Measurements from ENCODE around the gene RCBTB1.

Gene RCBTB1

DNA sequence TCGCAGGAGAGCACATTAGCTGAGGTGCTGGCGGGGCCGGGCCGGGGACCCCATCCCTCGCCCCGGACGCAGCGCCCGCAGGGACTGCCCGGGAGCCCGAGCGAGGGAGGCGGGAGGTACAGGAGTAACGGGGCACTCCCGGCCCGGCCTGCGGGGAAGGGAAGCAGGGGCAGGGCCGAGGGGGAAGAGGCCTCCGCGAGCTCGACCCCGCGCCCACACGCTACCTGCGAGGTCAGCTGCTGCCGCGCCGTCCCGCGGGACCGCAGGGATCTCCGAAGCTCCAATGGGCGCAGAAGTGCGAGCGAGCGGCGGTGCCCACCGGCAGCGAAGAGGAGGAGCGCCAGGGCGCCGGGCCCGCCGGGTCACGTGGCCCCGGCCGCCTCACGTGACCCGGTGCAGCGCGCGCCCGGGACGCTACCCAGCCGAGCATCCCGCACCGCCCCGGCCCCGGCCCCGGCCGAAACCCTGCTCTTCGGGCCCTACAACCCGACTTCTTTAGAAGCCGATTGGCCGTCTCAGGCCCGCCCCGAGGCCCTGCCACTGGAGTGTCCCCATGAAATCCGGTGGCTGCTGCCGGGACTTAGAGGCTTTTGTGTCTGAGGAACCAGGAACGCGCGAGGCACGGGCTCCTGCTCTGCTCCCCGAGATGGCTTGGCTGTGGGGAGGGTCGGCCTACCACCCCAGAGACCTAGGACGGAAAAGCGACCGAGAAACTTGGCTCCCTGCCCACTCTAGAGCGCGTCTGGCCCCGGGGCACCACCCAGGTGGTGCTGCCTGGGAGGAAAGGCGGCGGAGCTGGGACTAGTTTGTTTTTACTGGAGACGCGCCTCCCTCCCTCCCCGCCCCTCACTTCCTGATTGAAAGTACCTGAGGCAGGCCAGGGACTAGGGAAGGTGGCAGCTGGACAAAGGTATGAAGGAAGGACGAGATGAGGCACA lies at the start of gene RCBTB1:
Gene RCBTB1 (minus strand): TSS at position 339 of the 938 bp plus-strand sequence. CDS start 18,279 bp downstream, outside the sequence.
- ATAC-seq (replicated peaks; ENCODE audit: extremely low read depth, poor library complexity, severe bottlenecking) = peak; percentile 96
- Mint-ChIP-seq H3K27me3 (no peaks in the 10 kb centered on the region), H3K4me3 (peak within 1 kb of the TSS; percentile 95), H3K36me3 (ENCODE audit: insufficient read depth) (peaks cover 5% of the 10 kb centered on the region), H3K4me1 (peaks cover 33% of the 10 kb centered on the region), H3K9me3 (no peaks in the 10 kb centered on the region), H3K27ac (ENCODE audit: low read depth) (peak within 1 kb of the TSS; percentile 86)
- DNase-seq (ENCODE audit: low spot score in 2 of 2) = peak; percentile 42 to 50

DNA sequence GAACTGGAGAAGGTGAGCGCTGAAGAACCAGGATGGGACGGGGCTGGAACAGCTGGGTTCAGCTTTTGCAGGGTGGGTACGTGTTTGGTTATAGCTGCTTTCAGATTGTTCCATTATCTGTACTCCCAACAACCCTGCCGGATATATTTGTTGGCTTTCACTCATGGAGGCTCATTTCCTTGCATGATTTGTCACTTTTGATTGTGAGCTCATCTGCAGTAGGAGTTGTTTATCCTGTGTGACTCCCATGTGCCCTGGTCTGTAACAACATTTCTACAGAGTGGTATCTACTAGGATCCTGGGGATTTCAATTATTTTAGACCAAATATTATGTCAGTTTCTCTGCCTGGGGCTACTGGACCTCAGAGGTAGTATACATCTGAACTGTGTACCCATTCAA lies 48.4 kb upstream of the RCBTB1 start:
- Mint-ChIP-seq H3K36me3 (ENCODE audit: insufficient read depth) (peaks cover 8% of the 10 kb centered on the region), H3K4me1 (peaks cover 23% of the 10 kb centered on the region), H3K27ac (ENCODE audit: low read depth) (no peak overlapping the region), H3K4me3 (no peak overlapping the region), H3K9me3 (no peaks in the 10 kb centered on the region), H3K27me3 (no peaks in the 10 kb centered on the region)
- DNase-seq (ENCODE audit: low spot score in 2 of 2) (no peak), ATAC-seq (replicated peaks; ENCODE audit: extremely low read depth, poor library complexity, severe bottlenecking) (no peak)

DNA sequence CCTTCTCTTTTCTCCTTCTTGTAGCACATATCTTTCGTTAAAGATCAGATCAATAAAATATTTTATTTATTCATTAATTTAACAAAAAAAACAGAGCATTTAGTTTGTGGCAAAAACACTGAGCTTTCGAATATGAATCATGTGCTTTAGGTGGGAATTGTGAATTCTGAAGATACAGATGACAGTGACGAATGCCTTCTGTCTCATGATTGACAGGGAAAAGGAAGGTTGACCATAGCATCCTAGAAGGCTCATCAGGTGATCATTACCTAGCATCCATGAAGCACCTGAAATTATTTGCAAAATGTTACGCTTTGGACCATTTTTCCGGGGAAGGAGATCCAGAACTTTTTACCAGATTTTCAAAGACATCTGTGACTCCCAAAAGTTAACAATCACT lies 46.8 kb upstream of the RCBTB1 start:
- Mint-ChIP-seq H3K36me3 (ENCODE audit: insufficient read depth) (peaks cover 8% of the 10 kb centered on the region), H3K4me3 (no peak overlapping the region), H3K9me3 (no peaks in the 10 kb centered on the region), H3K27ac (ENCODE audit: low read depth) (no peak overlapping the region), H3K4me1 (peaks cover 31% of the 10 kb centered on the region), H3K27me3 (no peaks in the 10 kb centered on the region)
- no peak for ATAC-seq (replicated peaks; ENCODE audit: extremely low read depth, poor library complexity, severe bottlenecking)
- no peak for DNase-seq (ENCODE audit: low spot score in 2 of 2)

DNA sequence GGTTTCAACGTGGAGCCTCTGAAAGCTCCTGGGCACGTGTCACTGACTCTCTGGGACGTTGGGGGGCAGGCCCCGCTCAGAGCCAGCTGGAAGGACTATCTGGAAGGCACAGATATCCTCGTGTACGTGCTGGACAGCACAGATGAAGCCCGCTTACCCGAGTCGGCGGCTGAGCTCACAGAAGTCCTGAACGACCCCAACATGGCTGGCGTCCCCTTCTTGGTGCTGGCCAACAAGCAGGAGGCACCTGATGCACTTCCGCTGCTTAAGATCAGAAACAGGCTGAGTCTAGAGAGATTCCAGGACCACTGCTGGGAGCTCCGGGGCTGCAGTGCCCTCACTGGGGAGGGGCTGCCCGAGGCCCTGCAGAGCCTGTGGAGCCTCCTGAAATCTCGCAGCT lies 45.2 kb upstream of the RCBTB1 start:
- Mint-ChIP-seq H3K9me3 (no peaks in the 10 kb centered on the region), H3K4me1 (peaks cover 21% of the 10 kb centered on the region), H3K27me3 (no peaks in the 10 kb centered on the region), H3K27ac (ENCODE audit: low read depth) (no peak overlapping the region), H3K36me3 (ENCODE audit: insufficient read depth) (peaks cover 4% of the 10 kb centered on the region), H3K4me3 (no peak overlapping the region)
- no peak for DNase-seq (ENCODE audit: low spot score in 2 of 2)
- no peak for ATAC-seq (replicated peaks; ENCODE audit: extremely low read depth, poor library complexity, severe bottlenecking)

DNA sequence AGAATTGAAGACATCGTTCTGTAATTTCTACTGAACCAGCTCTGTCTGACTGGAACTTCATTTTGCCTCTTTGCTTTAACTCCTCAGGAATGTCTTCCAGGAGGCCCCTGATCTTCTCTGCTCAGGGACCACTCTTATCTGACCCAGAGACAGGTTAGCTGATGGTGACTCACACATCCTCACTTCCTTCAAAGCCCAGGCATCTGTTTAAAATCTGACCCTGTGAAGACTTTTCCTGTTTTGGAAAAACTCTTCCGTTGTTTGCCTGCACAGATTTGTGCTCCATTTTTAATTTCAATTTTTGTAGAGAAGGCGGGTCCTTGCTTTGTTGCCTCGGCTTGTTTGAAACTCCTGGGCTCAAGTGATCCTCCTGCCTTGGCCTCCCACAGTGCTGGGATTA lies 44.6 kb upstream of the RCBTB1 start:
- DNase-seq (ENCODE audit: low spot score in 2 of 2) = no peak
- Mint-ChIP-seq H3K36me3 (ENCODE audit: insufficient read depth) (no peaks in the 10 kb centered on the region), H3K9me3 (no peaks in the 10 kb centered on the region), H3K4me1 (peaks cover 15% of the 10 kb centered on the region), H3K27ac (ENCODE audit: low read depth) (no peak overlapping the region), H3K4me3 (no peak overlapping the region), H3K27me3 (no peaks in the 10 kb centered on the region)
- ATAC-seq (replicated peaks; ENCODE audit: extremely low read depth, poor library complexity, severe bottlenecking) = no peak

DNA sequence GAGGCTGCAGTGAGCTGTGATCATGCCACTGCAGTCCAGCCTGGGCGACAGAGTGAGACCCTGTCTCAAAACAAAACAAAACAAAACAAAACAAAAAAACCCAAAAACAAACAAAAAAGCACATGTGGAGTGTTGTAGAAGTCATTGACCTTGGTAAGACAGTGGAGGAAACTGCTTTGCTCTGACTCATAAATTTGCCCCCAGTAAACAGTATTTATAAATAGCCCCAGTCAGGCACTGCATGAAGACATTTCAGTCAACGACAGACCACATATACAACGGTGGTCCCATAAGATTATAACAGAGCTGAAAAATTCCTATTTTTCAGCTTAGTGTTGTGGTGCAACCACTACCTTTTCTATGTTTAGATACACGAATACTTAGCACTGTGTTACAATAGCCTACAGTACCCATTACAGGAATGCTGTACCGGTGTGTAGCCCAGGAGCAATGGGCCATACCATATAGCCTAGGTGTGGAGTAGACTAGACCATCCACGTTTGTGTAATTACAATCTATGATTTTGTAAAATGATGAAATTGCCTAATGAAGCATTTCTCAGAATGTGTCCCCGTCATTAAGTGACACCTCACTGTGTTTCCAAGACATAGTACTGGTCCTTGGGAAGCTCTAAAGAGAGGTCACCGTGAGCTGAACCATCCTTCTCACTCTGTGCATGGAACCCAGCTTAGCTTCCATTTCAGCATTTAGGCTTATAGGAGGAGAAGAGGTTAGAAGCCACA lies 44.0 kb upstream of the RCBTB1 start:
- H3K4me1 Mint-ChIP-seq = peaks cover 11% of the 10 kb centered on the region
- H3K36me3 Mint-ChIP-seq (ENCODE audit: insufficient read depth) = no peaks in the 10 kb centered on the region
- ATAC-seq (replicated peaks; ENCODE audit: extremely low read depth, poor library complexity, severe bottlenecking) (no peak), DNase-seq (ENCODE audit: low spot score in 2 of 2) (no peak)
- H3K4me3 Mint-ChIP-seq = no peak overlapping the region
- H3K9me3 Mint-ChIP-seq = no peaks in the 10 kb centered on the region
- no peak overlapping the region for H3K27ac Mint-ChIP-seq (ENCODE audit: low read depth)
- H3K27me3 Mint-ChIP-seq = no peaks in the 10 kb centered on the region

DNA sequence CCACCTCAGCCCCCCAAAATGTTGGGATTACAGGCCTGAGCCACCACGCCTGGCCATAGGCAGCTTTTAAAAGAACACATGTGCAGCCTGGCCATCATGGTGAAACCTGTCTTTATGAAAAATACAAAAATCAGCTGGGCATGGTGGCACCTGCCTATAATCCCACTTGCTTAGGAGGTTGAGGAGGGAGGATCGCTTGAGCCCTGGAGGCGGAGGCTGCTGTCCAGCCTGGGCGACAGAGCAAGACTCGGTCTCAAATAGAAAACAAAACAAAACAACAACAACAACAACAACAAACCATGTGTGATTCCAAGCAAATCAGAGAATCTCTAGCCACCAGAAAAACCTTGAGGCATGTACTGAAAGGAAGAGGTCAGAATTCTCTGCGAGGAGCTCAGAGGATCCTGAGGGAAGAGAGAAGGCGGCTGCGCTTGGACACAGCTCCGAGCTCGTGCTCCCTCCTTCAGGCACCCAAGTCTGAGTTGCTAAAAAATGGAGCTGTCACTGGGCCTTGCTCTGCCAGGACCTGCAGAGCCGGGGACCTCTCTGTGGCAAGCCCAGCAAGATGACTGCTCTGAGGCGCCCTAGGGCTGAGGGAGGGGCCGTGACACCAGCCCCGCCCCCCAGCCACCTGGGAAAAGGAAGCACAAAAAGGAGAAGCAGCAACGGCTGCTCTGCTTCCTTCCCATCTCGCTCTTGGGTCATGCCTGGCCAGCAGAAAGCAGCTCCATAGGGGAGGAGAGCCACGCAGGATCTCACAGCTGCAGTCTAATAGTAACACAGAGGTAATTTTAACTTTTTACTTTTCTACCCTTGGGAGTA lies 42.7 kb upstream of the RCBTB1 start, which contains the start of gene ARL11:
Gene ARL11 (plus strand): TSS at position 677 of the 822 bp plus-strand sequence. CDS start 1,941 bp downstream, outside the sequence.
- Mint-ChIP-seq H3K4me1 (peaks cover 11% of the 10 kb centered on the region), H3K36me3 (ENCODE audit: insufficient read depth) (no peaks in the 10 kb centered on the region), H3K27me3 (no peaks in the 10 kb centered on the region), H3K27ac (ENCODE audit: low read depth) (peak within 1 kb of the TSS; percentile 19), H3K4me3 (peak within 1 kb of the TSS; percentile 72), H3K9me3 (no peaks in the 10 kb centered on the region)
- DNase-seq (ENCODE audit: low spot score in 2 of 2) (peak in 1 of 2 donors; percentile 15), ATAC-seq (replicated peaks; ENCODE audit: extremely low read depth, poor library complexity, severe bottlenecking) (peak; percentile 46)

DNA sequence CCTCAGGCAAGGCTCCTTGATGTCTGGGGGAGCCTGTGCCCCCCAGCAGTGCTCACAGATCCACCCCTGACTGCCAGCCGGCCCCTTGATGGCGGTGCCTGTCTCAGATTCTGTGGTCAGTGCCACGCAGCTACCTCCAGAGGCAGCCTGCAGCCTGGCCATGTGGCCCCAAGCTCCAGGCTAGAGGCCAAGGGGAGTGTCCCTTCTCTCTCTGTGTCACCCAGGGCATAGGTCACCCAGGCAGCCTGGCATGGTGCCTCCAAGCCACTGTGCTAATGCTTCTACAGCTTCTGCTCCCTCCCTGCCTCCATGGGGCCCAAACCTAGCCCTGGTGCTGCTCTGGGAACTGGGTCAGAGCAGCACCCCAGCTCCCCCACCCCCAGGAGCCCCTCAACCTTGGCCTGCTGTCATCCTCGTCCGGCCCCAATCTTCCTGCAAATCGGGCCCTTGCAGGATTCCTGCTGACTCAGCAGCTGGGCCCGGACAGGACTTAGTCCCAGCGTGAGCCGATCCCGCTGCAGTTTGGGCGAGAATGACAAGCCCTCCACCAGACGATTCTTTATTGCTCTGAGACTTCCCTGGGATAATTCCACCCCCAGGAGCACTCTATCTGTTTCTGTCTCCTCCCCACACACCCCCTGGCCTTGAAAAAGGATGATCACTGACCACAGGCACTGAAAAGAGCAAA lies 40.2 kb upstream of the RCBTB1 start:
- no peak overlapping the region for H3K4me3 Mint-ChIP-seq
- H3K36me3 Mint-ChIP-seq (ENCODE audit: insufficient read depth) = no peaks in the 10 kb centered on the region
- DNase-seq (ENCODE audit: low spot score in 2 of 2) (no peak), ATAC-seq (replicated peaks; ENCODE audit: extremely low read depth, poor library complexity, severe bottlenecking) (no peak)
- H3K9me3 Mint-ChIP-seq = no peaks in the 10 kb centered on the region
- no peak overlapping the region for H3K27ac Mint-ChIP-seq (ENCODE audit: low read depth)
- H3K27me3 Mint-ChIP-seq = no peaks in the 10 kb centered on the region
- H3K4me1 Mint-ChIP-seq = peaks cover 11% of the 10 kb centered on the region

DNA sequence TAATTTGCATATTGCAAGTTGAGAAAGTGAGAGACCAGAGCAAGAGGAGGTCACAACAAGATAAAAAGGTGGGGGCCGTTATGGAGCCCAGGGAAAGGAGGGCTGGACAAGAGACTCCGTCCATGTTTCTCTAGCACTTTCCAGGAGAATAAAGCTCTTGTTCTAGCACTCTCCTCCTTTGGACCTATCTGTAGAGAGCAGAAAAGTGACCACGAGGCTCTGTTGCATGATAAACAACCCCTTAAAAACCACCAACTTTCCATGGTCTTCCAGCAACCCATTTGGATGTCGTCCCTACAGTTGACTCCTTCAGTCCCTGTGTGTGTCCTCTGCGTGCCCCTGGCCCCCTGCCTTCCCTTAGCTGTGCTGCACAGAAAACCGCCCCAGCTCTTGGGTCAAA lies 38.9 kb upstream of the RCBTB1 start:
- H3K9me3 Mint-ChIP-seq = no peaks in the 10 kb centered on the region
- H3K4me3 Mint-ChIP-seq = no peak overlapping the region
- no peak overlapping the region for H3K27ac Mint-ChIP-seq (ENCODE audit: low read depth)
- no peaks in the 10 kb centered on the region for H3K36me3 Mint-ChIP-seq (ENCODE audit: insufficient read depth)
- ATAC-seq (replicated peaks; ENCODE audit: extremely low read depth, poor library complexity, severe bottlenecking) = no peak
- H3K4me1 Mint-ChIP-seq = peaks cover 11% of the 10 kb centered on the region
- DNase-seq (ENCODE audit: low spot score in 2 of 2) = no peak
- H3K27me3 Mint-ChIP-seq = no peaks in the 10 kb centered on the region

DNA sequence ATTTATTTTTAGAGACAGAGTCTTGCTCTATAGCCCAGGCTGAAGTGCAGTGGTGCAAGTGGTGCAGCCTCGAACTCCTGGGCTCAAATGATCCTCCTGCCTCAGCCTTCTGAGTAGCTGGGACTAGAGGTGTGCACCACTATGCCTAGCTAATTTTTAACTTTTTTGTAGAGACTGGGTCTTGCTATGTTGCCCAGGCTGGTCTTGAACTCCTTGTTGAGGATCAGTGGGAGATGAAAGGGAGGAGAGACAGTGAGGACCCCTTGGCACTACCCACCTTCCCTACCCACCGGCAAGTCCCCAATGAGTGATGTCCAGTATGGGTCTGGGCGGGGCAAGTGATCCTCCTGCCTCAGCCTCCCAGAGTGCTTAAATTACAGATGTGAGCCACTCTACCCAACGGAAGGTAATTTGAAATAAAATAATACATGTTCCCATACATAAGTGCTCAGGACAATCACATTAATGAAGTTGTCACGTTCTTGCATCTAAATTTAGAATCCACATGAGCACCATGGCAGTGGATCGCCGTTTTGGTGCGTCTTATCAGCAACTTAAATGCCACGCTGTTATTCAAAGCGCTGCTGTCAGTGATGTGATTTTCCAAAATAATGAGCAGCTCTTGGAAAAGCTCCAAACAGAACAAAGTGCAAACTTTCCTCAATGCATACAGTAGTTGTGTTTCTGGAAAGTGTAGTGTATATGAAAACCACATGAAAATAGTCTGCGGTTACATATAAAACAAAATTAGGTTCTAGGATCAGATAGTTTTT lies 37.0 kb upstream of the RCBTB1 start:
- Mint-ChIP-seq H3K27ac (ENCODE audit: low read depth) (no peak overlapping the region), H3K9me3 (no peaks in the 10 kb centered on the region), H3K36me3 (ENCODE audit: insufficient read depth) (no peaks in the 10 kb centered on the region), H3K4me3 (no peak overlapping the region), H3K4me1 (no peaks in the 10 kb centered on the region), H3K27me3 (no peaks in the 10 kb centered on the region)
- ATAC-seq (replicated peaks; ENCODE audit: extremely low read depth, poor library complexity, severe bottlenecking) = no peak
- DNase-seq (ENCODE audit: low spot score in 2 of 2) = no peak

DNA sequence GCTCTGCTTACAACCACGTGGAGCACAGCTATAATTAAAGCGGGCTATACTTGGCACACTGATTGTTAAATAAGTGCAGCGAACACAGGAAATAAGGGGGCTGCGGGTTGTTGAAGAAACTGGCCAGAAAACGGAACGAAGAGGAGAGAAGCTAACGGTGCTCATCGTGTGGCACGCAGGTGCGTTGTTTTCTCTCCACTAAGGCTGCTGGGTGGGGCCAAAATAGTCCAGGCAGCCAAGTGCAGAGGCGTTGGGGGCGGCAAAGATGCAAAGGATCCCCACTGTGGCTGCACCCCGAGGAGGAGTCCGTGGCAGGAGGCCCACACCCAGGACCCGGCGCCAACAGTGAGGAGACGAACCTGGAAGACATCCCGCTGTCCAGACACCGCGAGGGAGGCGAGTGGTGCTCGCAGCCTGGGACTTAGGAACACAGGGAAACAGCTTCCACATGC lies 34.8 kb upstream of the RCBTB1 start:
- H3K27me3 Mint-ChIP-seq = no peaks in the 10 kb centered on the region
- DNase-seq (ENCODE audit: low spot score in 2 of 2) = no peak
- H3K27ac Mint-ChIP-seq (ENCODE audit: low read depth) = no peak overlapping the region
- no peaks in the 10 kb centered on the region for H3K36me3 Mint-ChIP-seq (ENCODE audit: insufficient read depth)
- H3K4me1 Mint-ChIP-seq = no peaks in the 10 kb centered on the region
- ATAC-seq (replicated peaks; ENCODE audit: extremely low read depth, poor library complexity, severe bottlenecking) = no peak
- no peak overlapping the region for H3K4me3 Mint-ChIP-seq
- H3K9me3 Mint-ChIP-seq = no peaks in the 10 kb centered on the region
